WTC11 (cell line): ENCODE results near the gene FMNL2. TPM values are rescaled to one million over a fixed set of nuclear protein-coding genes. Genes with fewer than 3 reads are reported as not detected.

ENCODE experiments used
- ATAC-seq: fragments of 200-7000 bp; cut with Tn5 transposase; 2 replicates; pipeline ENCODE4 v1.10.0; 2021; ENCODE audit warnings: mild to moderate bottlenecking, moderate library complexity
- CTCF ChIA-PET: fragments of 300-600 bp; sonication (Branson Sonifier 250); formaldehyde crosslinking; loops from one replicate; lab custom pipeline; 2021; ENCODE audit warnings: antibody characterized with exemption; lab: Charles Lee
- POLR2A ChIA-PET: fragments of 350-600 bp; sonication (Branson Sonifier 250); formaldehyde crosslinking; loops from one replicate; lab custom pipeline; 2021; ENCODE audit warnings: antibody characterized with exemption; lab: Charles Lee
- DNase-seq: peaks from one replicate; pipeline ENCODE4 v3.0.0; 2021; ENCODE audit warnings: low spot score
- H3K27ac Mint-ChIP-seq: 2 replicates; pipeline ENCODE4 v1.8.0; 2021; ENCODE audit warnings: mixed read lengths
- H3K27me3 Mint-ChIP-seq: 2 replicates; pipeline ENCODE4 v1.8.0; 2021; ENCODE audit warnings: low read depth, mild to moderate bottlenecking, moderate library complexity, mixed read lengths
- H3K36me3 Mint-ChIP-seq: 2 replicates; pipeline ENCODE4 v1.8.0; 2021; ENCODE audit warnings: mixed read lengths
- H3K4me1 Mint-ChIP-seq: 2 replicates; pipeline ENCODE4 v1.8.0; 2022; ENCODE audit warnings: mixed read lengths
- H3K4me3 Mint-ChIP-seq: 2 replicates; pipeline ENCODE4 v1.8.0; 2021; ENCODE audit warnings: mild to moderate bottlenecking, moderate library complexity, mixed read lengths
- H3K9me3 Mint-ChIP-seq: 2 replicates; pipeline ENCODE4 v1.8.0; 2021; ENCODE audit warnings: mixed read lengths
- ATF1 ChIP-seq: sonication (generic); formaldehyde crosslinking; IDR thresholded peaks from 2 replicates; pipeline ENCODE4 v1.8.1; 2023; ENCODE audit warnings: mild to moderate bottlenecking, moderate library complexity, missing genetic modification reagents
- CREB1 ChIP-seq: sonication (generic); formaldehyde crosslinking; IDR thresholded peaks from 2 replicates; pipeline ENCODE4 v1.8.0; 2023; ENCODE audit warnings: mild to moderate bottlenecking, missing genetic modification reagents
- ESRRA ChIP-seq: sonication (generic); formaldehyde crosslinking; IDR thresholded peaks from 2 replicates; pipeline ENCODE4 v1.8.1; 2022; ENCODE audit warnings: mild to moderate bottlenecking, missing genetic modification reagents, borderline replicate concordance
- FOXJ3 ChIP-seq: sonication (generic); formaldehyde crosslinking; IDR thresholded peaks from 2 replicates; pipeline ENCODE4 v1.9.0; 2021; ENCODE audit warnings: missing genetic modification reagents, mild to moderate bottlenecking, borderline replicate concordance
- MXD4 ChIP-seq: fragments of 250-450 bp; sonication (Bioruptor Pico); IDR thresholded peaks from 2 replicates; pipeline ENCODE4 v1.8.0; 2021; ENCODE audit warnings: mild to moderate bottlenecking, moderate library complexity, borderline replicate concordance
- NFATC4 ChIP-seq: fragments of 250-450 bp; sonication (Bioruptor Pico); IDR thresholded peaks from 2 replicates; pipeline ENCODE4 v1.9.0; 2021; ENCODE audit warnings: mild to moderate bottlenecking
- OVOL2 ChIP-seq: fragments of 250-450 bp; sonication (Bioruptor Pico); IDR thresholded peaks from 2 replicates; pipeline ENCODE4 v1.9.0; 2021; ENCODE audit warnings: mild to moderate bottlenecking, borderline replicate concordance
- SOX15 ChIP-seq: fragments of 250-450 bp; sonication (Bioruptor Pico); IDR thresholded peaks from 2 replicates; pipeline ENCODE4 v1.9.0; 2021; ENCODE audit warnings: mild to moderate bottlenecking
- ZNF219 ChIP-seq: sonication (generic); formaldehyde crosslinking; IDR thresholded peaks from 2 replicates; pipeline ENCODE4 v1.8.0; 2023; ENCODE audit warnings: missing genetic modification reagents, mild to moderate bottlenecking, borderline replicate concordance
- ZNF263 ChIP-seq: sonication (generic); formaldehyde crosslinking; IDR thresholded peaks from 2 replicates; pipeline ENCODE4 v1.8.1; 2022; ENCODE audit warnings: low read depth, mild to moderate bottlenecking, moderate library complexity, missing genetic modification reagents
- ZNF317 ChIP-seq: sonication (generic); formaldehyde crosslinking; IDR thresholded peaks from 2 replicates; pipeline ENCODE4 v1.8.1; 2023; ENCODE audit warnings: low read depth, mild to moderate bottlenecking, moderate library complexity, missing genetic modification reagents, borderline replicate concordance
- total RNA-seq: library from RNA; stranded (reverse); gene quantifications from 3 replicates; pipeline ENCODE4 v1.2.3, GENCODE V29; 2021
- TF ChIP-seq, protein P1 (sequence below): sonication (generic); formaldehyde crosslinking; IDR thresholded peaks from 2 replicates; pipeline ENCODE4 v1.8.1; 2023; ENCODE audit warnings: mild to moderate bottlenecking, missing genetic modification reagents
- TF ChIP-seq, protein P2 (sequence below): sonication (generic); formaldehyde crosslinking; IDR thresholded peaks from 2 replicates; pipeline ENCODE4 v1.8.0; 2022; ENCODE audit warnings: mild to moderate bottlenecking, missing genetic modification reagents
- TF ChIP-seq, protein P3 (sequence below): sonication (generic); formaldehyde crosslinking; IDR thresholded peaks from 2 replicates; pipeline ENCODE4 v1.8.1; 2023; ENCODE audit warnings: mild to moderate bottlenecking, moderate library complexity, missing genetic modification reagents
- TF ChIP-seq, protein P4 (sequence below): sonication (generic); formaldehyde crosslinking; IDR thresholded peaks from 2 replicates; pipeline ENCODE4 v1.8.0; 2023; ENCODE audit warnings: missing genetic modification reagents
- TF ChIP-seq, protein P5 (sequence below): sonication (generic); formaldehyde crosslinking; IDR thresholded peaks from 2 replicates; pipeline ENCODE4 v1.8.1; 2022; ENCODE audit warnings: mild to moderate bottlenecking, moderate library complexity, missing genetic modification reagents
- TF ChIP-seq, protein P6 (sequence below): sonication (generic); formaldehyde crosslinking; IDR thresholded peaks from 2 replicates; pipeline ENCODE4 v1.8.1; 2023; ENCODE audit warnings: mild to moderate bottlenecking, missing genetic modification reagents, moderate library complexity
- TF ChIP-seq, protein P7 (sequence below): fragments of 250-450 bp; sonication (Bioruptor Pico); IDR thresholded peaks from 2 replicates; pipeline ENCODE4 v2.1.2; 2022; ENCODE audit warnings: mild to moderate bottlenecking, moderate library complexity
- TF ChIP-seq, protein P8 (sequence below): sonication (generic); formaldehyde crosslinking; conservative IDR thresholded peaks from 2 replicates; pipeline ENCODE4 v1.8.1; 2023; ENCODE audit warnings: mild to moderate bottlenecking, low read depth, missing genetic modification reagents, moderate library complexity
- TF ChIP-seq, protein P9 (sequence below): fragments of 250-450 bp; sonication (Bioruptor Pico); conservative IDR thresholded peaks from 2 replicates; pipeline ENCODE4 v1.9.0; 2021; ENCODE audit warnings: mild to moderate bottlenecking

FMNL2 gene
- total RNA-seq, 1 experiment from 2014 or later, result 43.0 TPM

DNA sequence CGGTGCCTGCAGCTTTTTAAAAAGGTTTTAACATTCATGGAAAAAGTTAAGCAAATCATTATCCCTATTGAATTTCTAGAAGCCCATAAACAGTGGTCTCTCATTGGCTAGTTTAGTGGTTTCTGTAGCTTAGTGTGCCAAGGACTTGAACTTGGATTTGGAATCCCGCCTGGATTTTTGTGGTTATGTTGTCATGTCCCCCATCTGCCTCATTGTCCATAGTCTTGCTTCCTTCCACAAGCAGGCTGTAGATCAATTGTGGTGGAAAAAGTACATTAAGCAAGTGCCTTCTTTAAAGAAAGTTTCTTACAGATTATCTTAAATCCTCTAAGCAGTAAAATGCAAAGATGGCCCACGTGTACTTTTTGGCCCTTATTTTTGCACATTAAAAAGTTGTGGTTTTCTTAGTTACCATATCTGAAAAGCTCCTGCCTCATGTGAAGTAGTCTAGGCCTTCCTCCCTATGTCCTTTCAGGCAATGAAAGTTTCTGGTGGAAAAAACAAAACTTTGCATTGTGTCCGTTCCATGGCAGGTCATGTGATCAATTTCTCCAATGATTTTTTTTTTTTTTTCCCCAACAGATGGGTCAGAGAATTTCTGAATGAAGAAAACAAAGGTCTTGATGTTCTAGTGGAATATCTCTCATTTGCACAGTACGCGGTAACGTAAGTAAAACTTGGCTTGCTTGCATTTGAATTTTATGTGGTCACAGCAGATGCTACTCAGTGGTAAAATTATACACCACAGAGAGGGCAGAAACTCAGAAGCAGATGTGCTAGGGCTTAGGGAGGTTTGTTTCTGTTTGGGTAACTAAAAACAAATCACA is 223.4 kb downstream of the FMNL2 start (continued):
- TF ChIP-seq, protein P1, sequence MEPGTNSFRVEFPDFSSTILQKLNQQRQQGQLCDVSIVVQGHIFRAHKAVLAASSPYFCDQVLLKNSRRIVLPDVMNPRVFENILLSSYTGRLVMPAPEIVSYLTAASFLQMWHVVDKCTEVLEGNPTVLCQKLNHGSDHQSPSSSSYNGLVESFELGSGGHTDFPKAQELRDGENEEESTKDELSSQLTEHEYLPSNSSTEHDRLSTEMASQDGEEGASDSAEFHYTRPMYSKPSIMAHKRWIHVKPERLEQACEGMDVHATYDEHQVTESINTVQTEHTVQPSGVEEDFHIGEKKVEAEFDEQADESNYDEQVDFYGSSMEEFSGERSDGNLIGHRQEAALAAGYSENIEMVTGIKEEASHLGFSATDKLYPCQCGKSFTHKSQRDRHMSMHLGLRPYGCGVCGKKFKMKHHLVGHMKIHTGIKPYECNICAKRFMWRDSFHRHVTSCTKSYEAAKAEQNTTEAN, result no peak

DNA sequence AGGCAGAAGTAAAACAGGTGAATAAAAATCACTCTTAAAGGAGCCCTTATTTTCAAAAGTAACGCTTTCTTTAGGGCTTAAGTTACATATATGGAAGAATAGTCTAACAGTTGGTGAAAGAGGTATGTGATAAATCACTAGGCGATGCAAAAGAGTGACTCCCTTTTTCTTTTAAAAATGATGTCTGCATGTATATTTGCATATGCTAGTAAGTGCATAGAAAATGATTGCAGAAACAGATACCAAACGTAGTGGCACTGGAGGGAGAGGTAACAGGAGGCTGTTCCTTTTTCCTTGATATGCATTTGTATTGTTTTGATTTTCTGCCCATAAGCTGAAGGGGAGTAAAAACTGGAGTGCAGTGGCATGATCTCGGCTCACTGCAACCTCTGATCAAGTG is 224.0 kb downstream of the FMNL2 start:
- Mint-ChIP-seq H3K9me3 (no peaks in the 10 kb centered on the region), H3K27ac (no peak overlapping the region), H3K36me3 (peaks cover 13% of the 10 kb centered on the region), H3K27me3 (no peaks in the 10 kb centered on the region), H3K4me3 (no peak overlapping the region), H3K4me1 (peaks cover 24% of the 10 kb centered on the region)
- ChIA-PET POLR2A (no interaction called here), CTCF (no interaction called here)
- ATAC-seq, result no peak
- no peak for DNase-seq
- TF ChIP-seq ZNF219 (CRISPR knock-in tag), result no peak
- no peak for TF ChIP-seq ATF1 (CRISPR knock-in tag)
- TF ChIP-seq OVOL2 (CRISPR knock-in tag), result no peak
- TF ChIP-seq, protein P2, sequence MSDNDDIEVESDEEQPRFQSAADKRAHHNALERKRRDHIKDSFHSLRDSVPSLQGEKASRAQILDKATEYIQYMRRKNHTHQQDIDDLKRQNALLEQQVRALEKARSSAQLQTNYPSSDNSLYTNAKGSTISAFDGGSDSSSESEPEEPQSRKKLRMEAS (CRISPR knock-in tag), result no peak
- TF ChIP-seq, protein P3, sequence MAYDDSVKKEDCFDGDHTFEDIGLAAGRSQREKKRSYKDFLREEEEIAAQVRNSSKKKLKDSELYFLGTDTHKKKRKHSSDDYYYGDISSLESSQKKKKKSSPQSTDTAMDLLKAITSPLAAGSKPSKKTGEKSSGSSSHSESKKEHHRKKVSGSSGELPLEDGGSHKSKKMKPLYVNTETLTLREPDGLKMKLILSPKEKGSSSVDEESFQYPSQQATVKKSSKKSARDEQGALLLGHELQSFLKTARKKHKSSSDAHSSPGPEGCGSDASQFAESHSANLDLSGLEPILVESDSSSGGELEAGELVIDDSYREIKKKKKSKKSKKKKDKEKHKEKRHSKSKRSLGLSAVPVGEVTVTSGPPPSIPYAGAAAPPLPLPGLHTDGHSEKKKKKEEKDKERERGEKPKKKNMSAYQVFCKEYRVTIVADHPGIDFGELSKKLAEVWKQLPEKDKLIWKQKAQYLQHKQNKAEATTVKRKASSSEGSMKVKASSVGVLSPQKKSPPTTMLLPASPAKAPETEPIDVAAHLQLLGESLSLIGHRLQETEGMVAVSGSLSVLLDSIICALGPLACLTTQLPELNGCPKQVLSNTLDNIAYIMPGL (CRISPR knock-in tag), result no peak
- TF ChIP-seq, protein P4, sequence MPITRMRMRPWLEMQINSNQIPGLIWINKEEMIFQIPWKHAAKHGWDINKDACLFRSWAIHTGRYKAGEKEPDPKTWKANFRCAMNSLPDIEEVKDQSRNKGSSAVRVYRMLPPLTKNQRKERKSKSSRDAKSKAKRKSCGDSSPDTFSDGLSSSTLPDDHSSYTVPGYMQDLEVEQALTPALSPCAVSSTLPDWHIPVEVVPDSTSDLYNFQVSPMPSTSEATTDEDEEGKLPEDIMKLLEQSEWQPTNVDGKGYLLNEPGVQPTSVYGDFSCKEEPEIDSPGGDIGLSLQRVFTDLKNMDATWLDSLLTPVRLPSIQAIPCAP (CRISPR knock-in tag), result no peak

DNA sequence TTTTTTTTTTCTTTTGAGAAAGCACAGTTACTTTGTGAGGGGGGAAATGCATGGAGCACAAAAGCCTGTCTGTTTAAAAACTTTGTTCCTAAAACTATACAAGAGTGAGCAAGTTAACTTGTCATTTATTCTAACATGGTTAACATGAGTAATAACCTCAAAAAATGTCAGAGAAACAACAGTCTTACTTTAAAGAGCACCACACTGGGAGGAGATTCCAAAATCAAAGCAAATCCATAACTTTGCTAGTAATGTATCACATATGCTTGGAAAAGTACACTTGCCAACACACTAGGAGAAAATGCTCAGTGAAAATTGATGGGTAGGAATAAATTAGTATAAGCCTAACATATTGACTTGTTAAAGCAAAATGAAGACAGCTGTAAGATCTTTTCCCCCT is 225.2 kb downstream of the FMNL2 start:
- Mint-ChIP-seq H3K27ac (no peak overlapping the region), H3K4me3 (no peak overlapping the region), H3K36me3 (peaks cover 15% of the 10 kb centered on the region), H3K9me3 (no peaks in the 10 kb centered on the region), H3K27me3 (no peaks in the 10 kb centered on the region), H3K4me1 (peaks cover 21% of the 10 kb centered on the region)
- POLR2A ChIA-PET, result no interaction called here
- no peak for TF ChIP-seq FOXJ3
- TF ChIP-seq, protein P5, sequence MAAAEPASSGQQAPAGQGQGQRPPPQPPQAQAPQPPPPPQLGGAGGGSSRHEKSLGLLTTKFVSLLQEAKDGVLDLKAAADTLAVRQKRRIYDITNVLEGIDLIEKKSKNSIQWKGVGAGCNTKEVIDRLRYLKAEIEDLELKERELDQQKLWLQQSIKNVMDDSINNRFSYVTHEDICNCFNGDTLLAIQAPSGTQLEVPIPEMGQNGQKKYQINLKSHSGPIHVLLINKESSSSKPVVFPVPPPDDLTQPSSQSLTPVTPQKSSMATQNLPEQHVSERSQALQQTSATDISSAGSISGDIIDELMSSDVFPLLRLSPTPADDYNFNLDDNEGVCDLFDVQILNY (CRISPR knock-in tag), result no peak
- TF ChIP-seq ZNF317, result no peak
- no peak for TF ChIP-seq CREB1
- no peak for TF ChIP-seq MXD4
- TF ChIP-seq NFATC4, result no peak
- no peak for TF ChIP-seq ZNF263 (CRISPR knock-in tag)
- TF ChIP-seq, protein P6, sequence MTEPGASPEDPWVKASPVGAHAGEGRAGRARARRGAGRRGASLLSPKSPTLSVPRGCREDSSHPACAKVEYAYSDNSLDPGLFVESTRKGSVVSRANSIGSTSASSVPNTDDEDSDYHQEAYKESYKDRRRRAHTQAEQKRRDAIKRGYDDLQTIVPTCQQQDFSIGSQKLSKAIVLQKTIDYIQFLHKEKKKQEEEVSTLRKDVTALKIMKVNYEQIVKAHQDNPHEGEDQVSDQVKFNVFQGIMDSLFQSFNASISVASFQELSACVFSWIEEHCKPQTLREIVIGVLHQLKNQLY (CRISPR knock-in tag), result no peak
- TF ChIP-seq, protein P7, sequence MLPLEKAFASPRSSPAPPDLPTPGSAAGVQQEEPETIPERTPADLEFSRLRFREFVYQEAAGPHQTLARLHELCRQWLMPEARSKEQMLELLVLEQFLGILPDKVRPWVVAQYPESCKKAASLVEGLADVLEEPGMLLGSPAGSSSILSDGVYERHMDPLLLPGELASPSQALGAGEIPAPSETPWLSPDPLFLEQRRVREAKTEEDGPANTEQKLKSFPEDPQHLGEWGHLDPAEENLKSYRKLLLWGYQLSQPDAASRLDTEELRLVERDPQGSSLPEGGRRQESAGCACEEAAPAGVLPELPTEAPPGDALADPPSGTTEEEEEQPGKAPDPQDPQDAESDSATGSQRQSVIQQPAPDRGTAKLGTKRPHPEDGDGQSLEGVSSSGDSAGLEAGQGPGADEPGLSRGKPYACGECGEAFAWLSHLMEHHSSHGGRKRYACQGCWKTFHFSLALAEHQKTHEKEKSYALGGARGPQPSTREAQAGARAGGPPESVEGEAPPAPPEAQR (CRISPR knock-in tag), result no peak
- TF ChIP-seq, protein P8, sequence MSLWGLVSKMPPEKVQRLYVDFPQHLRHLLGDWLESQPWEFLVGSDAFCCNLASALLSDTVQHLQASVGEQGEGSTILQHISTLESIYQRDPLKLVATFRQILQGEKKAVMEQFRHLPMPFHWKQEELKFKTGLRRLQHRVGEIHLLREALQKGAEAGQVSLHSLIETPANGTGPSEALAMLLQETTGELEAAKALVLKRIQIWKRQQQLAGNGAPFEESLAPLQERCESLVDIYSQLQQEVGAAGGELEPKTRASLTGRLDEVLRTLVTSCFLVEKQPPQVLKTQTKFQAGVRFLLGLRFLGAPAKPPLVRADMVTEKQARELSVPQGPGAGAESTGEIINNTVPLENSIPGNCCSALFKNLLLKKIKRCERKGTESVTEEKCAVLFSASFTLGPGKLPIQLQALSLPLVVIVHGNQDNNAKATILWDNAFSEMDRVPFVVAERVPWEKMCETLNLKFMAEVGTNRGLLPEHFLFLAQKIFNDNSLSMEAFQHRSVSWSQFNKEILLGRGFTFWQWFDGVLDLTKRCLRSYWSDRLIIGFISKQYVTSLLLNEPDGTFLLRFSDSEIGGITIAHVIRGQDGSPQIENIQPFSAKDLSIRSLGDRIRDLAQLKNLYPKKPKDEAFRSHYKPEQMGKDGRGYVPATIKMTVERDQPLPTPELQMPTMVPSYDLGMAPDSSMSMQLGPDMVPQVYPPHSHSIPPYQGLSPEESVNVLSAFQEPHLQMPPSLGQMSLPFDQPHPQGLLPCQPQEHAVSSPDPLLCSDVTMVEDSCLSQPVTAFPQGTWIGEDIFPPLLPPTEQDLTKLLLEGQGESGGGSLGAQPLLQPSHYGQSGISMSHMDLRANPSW (CRISPR knock-in tag), result no peak
- TF ChIP-seq, protein P9, sequence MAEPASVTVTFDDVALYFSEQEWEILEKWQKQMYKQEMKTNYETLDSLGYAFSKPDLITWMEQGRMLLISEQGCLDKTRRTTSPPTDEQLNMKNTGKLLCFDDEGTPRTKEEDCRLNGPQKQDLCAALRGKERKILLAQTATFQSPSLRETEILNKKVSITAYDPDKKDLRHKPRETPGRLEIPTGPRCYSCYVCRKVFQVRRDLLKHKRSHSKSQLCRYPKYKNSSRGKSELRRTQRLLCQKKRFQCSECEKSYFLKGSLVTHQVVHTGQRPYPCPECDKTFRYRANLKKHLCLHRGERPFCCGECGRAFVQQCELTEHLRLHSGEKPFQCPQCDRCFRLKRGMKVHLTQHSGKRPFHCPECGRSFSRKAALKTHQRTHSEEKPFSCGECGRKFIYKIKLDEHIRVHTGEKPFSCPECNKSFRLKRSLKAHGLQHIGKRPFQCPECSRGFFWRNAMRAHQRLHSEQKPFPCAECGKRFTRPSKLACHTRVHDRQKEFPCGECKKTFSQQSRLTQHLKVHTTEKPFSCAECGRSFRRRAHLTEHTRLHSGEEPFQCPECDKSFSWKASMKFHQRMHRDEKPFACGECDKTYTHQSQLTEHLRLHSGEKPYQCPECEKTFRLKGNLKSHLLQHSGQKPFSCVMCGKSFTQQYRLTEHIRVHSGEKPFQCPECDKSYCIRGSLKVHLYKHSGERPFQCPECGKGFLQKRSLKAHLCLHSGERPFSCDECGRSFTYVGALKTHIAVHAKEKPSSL, result no peak
- TF ChIP-seq SOX15, result no peak
- TF ChIP-seq ESRRA, result no peak
- DNase-seq, result no peak
- CTCF ChIA-PET, result interaction anchor here (1.0 kb wide), 1 partner anchor 9 kb away, joined by 4 read pairs; no protein-coding TSS in a partner anchor
- ATAC-seq, result no peak
